Endothelial cell of umbilical vein (primary cell): ENCODE results near the gene MAPKAP1. TPM values are rescaled to one million over a fixed set of nuclear protein-coding genes. Genes with fewer than 3 reads are reported as not detected.

Source experiments
- BruUV-seq: library from RNA; stranded (reverse); fragments of 400-500 nt; replicated peaks from 2 replicates; lab custom pipeline; 2021; lab: Mats Ljungman, UMichigan
- CTCF ChIA-PET: fragments of 300-600, 350-600 bp; sonication (Branson Sonifier 250); formaldehyde crosslinking; loops from one replicate; lab custom pipeline; 2021; ENCODE audit warnings: antibody characterized with exemption, inconsistent platforms; lab: Charles Lee
- POLR2A ChIA-PET: fragments of 300-600, 350-600 bp; sonication (Branson Sonifier 250); formaldehyde crosslinking; loops from one replicate; lab custom pipeline; 2021; ENCODE audit warnings: antibody characterized with exemption, inconsistent platforms; lab: Charles Lee
- DNase-seq: peaks from one replicate; pipeline ENCODE4 v3.0.0-alpha.2; 2011; ENCODE audit warnings: low read depth, low spot score
- FAIRE-seq: peaks from 2 replicates; lab custom pipeline; 2011; peaks lifted over from hg19 to GRCh38; lab: Jason Lieb, UNC
- H2AFZ ChIP-seq: 2 replicates; pipeline ENCODE4 v1.6.0; 2012; ENCODE audit warnings: low read depth, low read length, control low read depth, inconsistent platforms
- H3K27ac ChIP-seq: 2 replicates; pipeline ENCODE4 v1.5.1; 2011; ENCODE audit warnings: low read depth, mild to moderate bottlenecking, control low read depth, low read length, moderate library complexity; ENCODE audit not compliant: insufficient read depth
- H3K27me3 ChIP-seq, 2 experiments: 2 replicates each; pipeline versions ENCODE4 v1.6.0 to v1.6.1; 2011; ENCODE audit warnings: low read length in 2 of 2, mixed read lengths in 1 of 2; ENCODE audit not compliant: control insufficient read depth in 2 of 2, insufficient read depth in 2 of 2
- H3K36me3 ChIP-seq, 2 experiments: 2 replicates in 1 of 2; 3 replicates in 1 of 2; pipeline ENCODE4 v1.5.1; 2011; ENCODE audit warnings: low read length in 2 of 2, mild to moderate bottlenecking in 1 of 2, moderate library complexity in 1 of 2; ENCODE audit not compliant: control insufficient read depth in 2 of 2, insufficient read depth in 2 of 2; ENCODE audit errors: extremely low read depth in 1 of 2
- H3K4me1 ChIP-seq: 3 replicates; pipeline ENCODE4 v1.5.1; 2011; ENCODE audit warnings: mild to moderate bottlenecking, low read length; ENCODE audit not compliant: control insufficient read depth, insufficient read depth; ENCODE audit errors: extremely low read depth
- H3K4me2 ChIP-seq: 2 replicates; pipeline ENCODE4 v1.6.1; 2011; ENCODE audit warnings: low read length, control low read depth, mixed read lengths; ENCODE audit not compliant: insufficient read depth
- H3K4me3 ChIP-seq, 3 experiments: fragments of 200-600 bp in 1 of 3; sonication (generic), shearing (Covaris generic) in 1 of 3; replicated peaks in 1 of 3; 2 replicates each; pipeline ENCODE4 v1.5.1; 2011 to 2016; ENCODE audit warnings: control low read depth in 3 of 3, low read length in 3 of 3, mild to moderate bottlenecking in 2 of 3, inconsistent platforms in 1 of 3, low read depth in 1 of 3, moderate library complexity in 1 of 3; ENCODE audit not compliant: insufficient read depth in 1 of 3
- H3K79me2 ChIP-seq: 2 replicates; pipeline ENCODE4 v1.6.0; 2012; ENCODE audit warnings: low read length, inconsistent platforms; ENCODE audit not compliant: control insufficient read depth, insufficient read depth
- H3K9ac ChIP-seq: replicated peaks from 2 replicates; pipeline ENCODE3; 2011; ENCODE audit warnings: low read length, control low read depth; ENCODE audit not compliant: insufficient read depth; ENCODE audit errors: extremely low read depth
- H3K9me1 ChIP-seq: replicated peaks from 3 replicates; pipeline ENCODE4 v1.6.0; 2011; ENCODE audit warnings: mild to moderate bottlenecking, low read length; ENCODE audit not compliant: control insufficient read depth, insufficient read depth; ENCODE audit errors: extremely low read depth
- H3K9me3 ChIP-seq: replicated peaks from 2 replicates; pipeline ENCODE4 v1.5.1; 2012; ENCODE audit warnings: low read length, inconsistent platforms; ENCODE audit not compliant: control insufficient read depth, insufficient read depth
- H4K20me1 ChIP-seq: replicated peaks from 2 replicates; pipeline ENCODE3; 2011; ENCODE audit warnings: mild to moderate bottlenecking, low read length; ENCODE audit not compliant: control insufficient read depth, insufficient read depth; ENCODE audit errors: extremely low read depth
- CTCF ChIP-seq, 2 donors: IDR thresholded peaks; 1 replicate in 1 of 2; 2 replicates in 1 of 2; pipeline ENCODE4 v1.5.1; 2011; ENCODE audit warnings: low read length in 2 of 2, mild to moderate bottlenecking in 2 of 2, moderate library complexity in 2 of 2, control low read depth in 1 of 2, inconsistent platforms in 1 of 2, low read depth in 1 of 2; ENCODE audit not compliant: insufficient read depth in 1 of 2; ENCODE audit errors: extremely low read depth in 1 of 2
- EZH2 ChIP-seq: IDR thresholded peaks from 2 replicates; pipeline ENCODE4 v1.6.1; 2012; ENCODE audit warnings: borderline replicate concordance, low read depth, mild to moderate bottlenecking, moderate library complexity, low read length, inconsistent platforms; ENCODE audit not compliant: severe bottlenecking
- FOS ChIP-seq: IDR thresholded peaks from 2 replicates; pipeline ENCODE4 v1.6.1; 2011; ENCODE audit warnings: mild to moderate bottlenecking, low read length, moderate library complexity, borderline replicate concordance; ENCODE audit not compliant: insufficient read depth
- GATA2 ChIP-seq: IDR thresholded peaks from 2 replicates; pipeline ENCODE4 v1.7.0; 2011; ENCODE audit warnings: low read depth, mild to moderate bottlenecking, moderate library complexity, mixed read lengths, low read length; ENCODE audit not compliant: insufficient read length, insufficient read depth
- JUN ChIP-seq: IDR thresholded peaks from 2 replicates; pipeline ENCODE4 v1.6.1; 2011; ENCODE audit warnings: borderline replicate concordance, low read depth; ENCODE audit not compliant: insufficient read length, insufficient read depth
- MYC ChIP-seq: IDR thresholded peaks from one replicate; pipeline ENCODE4 v1.6.1; 2011; ENCODE audit warnings: mild to moderate bottlenecking, low read depth, low read length
- POLR2A ChIP-seq: IDR thresholded peaks from 2 replicates; pipeline ENCODE4 v1.6.1; 2012; ENCODE audit warnings: low read depth, mild to moderate bottlenecking, control low read depth, low read length
- POLR2AphosphoS5 ChIP-seq: IDR thresholded peaks from 2 replicates; pipeline ENCODE4 v1.6.1; 2012; ENCODE audit warnings: low read depth, mild to moderate bottlenecking, control low read depth, low read length, moderate library complexity; ENCODE audit not compliant: insufficient read depth
- dilution Hi-C: fragments of 300-500 bp; cut with MboI; formaldehyde crosslinking; loops from one replicate; pipeline ENCODE4 v1.15.0; 2019; ENCODE audit warnings: low sequenced_read_pairs; ENCODE audit not compliant: extremely low pct_ligation_motif_present
- intact Hi-C: fragments of 100-400 bp; cut with micrococcal nuclease; formaldehyde crosslinking; loops from one replicate; pipeline ENCODE4 v1.10.0; 2022
- polyA plus RNA-seq, 4 experiments: library from polyadenylated mRNA; depleted of rRNA in 3 of 4; stranded (reverse) in 3 of 4; unstranded in 1 of 4; fragments of >200 nt; gene quantifications; 2 replicates each; pipeline versions ENCODE4 v1.2.1 to v1.2.3, GENCODE V29; 2011 to 2012; ENCODE audit warnings: missing spikeins in 1 of 4
- total RNA-seq: library from RNA; stranded (reverse); gene quantifications from 2 replicates; pipeline ENCODE4 v1.2.3, GENCODE V29; 2021
- TF ChIP-seq, protein P1 (sequence below): IDR thresholded peaks from 2 replicates; pipeline ENCODE4 v1.6.1; 2011; ENCODE audit not compliant: insufficient read depth, insufficient read length

MAPKAP1 gene
- total and polyA plus RNA-seq, 2 donors (not counting 3 experiments of a cell fraction or from before 2014, with no cell fraction given): 61.9 to 99.1 TPM

DNA sequence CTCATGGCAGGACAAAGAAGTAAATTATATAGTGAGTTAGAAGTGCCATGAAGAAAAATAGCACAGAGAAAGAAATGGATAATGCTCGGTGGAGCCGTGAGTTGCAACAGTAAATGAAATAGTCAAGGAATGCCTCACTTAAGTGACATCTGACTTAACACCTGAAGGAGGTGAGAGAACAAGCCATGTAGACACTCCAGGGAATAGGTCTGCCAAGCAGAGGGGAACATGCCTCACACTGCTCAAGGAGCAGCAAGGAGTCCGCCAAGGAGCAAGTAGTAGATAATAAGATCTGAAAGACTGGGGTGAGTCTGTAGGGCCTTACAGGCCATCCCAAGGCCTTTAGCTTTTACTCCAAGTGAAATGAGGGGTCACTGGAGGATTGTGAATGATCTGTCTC, 21.8 kb downstream of the MAPKAP1 start:
- Histone ChIP-seq H3K9me1 (no peaks in the 10 kb centered on the region), H3K4me2 (no peak overlapping the region), H3K9ac (no peak overlapping the region), H3K36me3 (no peaks in the 10 kb centered on the region), H3K27me3 (no peaks in the 10 kb centered on the region), H3K79me2 (peaks cover 48% of the 10 kb centered on the region), H4K20me1 (no peaks in the 10 kb centered on the region), H2AFZ (no peak overlapping the region), H3K27ac (no peak overlapping the region), H3K4me1 (no peaks in the 10 kb centered on the region), H3K9me3 (no peaks in the 10 kb centered on the region), H3K4me3 (no peak overlapping the region)
- ChIA-PET POLR2A (no interaction called here), CTCF (interaction anchor here (0.6 kb wide), 1 partner anchor 182 kb away, joined by 3 read pairs; no protein-coding TSS in a partner anchor)
- dilution Hi-C loops: no loop called here
- intact Hi-C loops: no loop called here
- BruUV-seq: no TSS peak
- DNase-seq (no peak), FAIRE-seq (no peak)
- no peak for TF ChIP-seq POLR2AphosphoS5
- no peak for TF ChIP-seq JUN
- no peak for TF ChIP-seq FOS
- TF ChIP-seq MYC: no peak
- TF ChIP-seq POLR2A: no peak
- TF ChIP-seq, protein P1, sequence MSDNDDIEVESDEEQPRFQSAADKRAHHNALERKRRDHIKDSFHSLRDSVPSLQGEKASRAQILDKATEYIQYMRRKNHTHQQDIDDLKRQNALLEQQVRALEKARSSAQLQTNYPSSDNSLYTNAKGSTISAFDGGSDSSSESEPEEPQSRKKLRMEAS: no peak
- no peak for TF ChIP-seq GATA2
- TF ChIP-seq EZH2: no peak
- no peak for TF ChIP-seq CTCF (IDR thresholded peaks at IDR 0.05; ENCODE audit: extremely low read depth in 1 of 2, insufficient read depth in 1 of 2, low read depth in 1 of 2, low read length in 2 of 2)
